ENCODE results near the gene RFX2.

GRCh38 chr19:5943623-5944022 is 166.7 kb downstream of the RFX2 start:
- TF ChIP-seq, protein P1, sequence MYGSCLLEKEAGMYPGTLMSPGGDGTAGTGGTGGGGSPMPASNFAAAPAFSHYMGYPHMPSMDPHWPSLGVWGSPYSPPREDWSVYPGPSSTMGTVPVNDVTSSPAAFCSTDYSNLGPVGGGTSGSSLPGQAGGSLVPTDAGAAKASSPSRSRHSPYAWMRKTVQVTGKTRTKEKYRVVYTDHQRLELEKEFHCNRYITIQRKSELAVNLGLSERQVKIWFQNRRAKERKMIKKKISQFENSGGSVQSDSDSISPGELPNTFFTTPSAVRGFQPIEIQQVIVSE (CRISPR knock-in tag; IDR thresholded peaks at IDR 0.05; ENCODE audit: borderline replicate concordance) = no peak
- TF ChIP-seq, protein P2, sequence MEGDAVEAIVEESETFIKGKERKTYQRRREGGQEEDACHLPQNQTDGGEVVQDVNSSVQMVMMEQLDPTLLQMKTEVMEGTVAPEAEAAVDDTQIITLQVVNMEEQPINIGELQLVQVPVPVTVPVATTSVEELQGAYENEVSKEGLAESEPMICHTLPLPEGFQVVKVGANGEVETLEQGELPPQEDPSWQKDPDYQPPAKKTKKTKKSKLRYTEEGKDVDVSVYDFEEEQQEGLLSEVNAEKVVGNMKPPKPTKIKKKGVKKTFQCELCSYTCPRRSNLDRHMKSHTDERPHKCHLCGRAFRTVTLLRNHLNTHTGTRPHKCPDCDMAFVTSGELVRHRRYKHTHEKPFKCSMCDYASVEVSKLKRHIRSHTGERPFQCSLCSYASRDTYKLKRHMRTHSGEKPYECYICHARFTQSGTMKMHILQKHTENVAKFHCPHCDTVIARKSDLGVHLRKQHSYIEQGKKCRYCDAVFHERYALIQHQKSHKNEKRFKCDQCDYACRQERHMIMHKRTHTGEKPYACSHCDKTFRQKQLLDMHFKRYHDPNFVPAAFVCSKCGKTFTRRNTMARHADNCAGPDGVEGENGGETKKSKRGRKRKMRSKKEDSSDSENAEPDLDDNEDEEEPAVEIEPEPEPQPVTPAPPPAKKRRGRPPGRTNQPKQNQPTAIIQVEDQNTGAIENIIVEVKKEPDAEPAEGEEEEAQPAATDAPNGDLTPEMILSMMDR (IDR thresholded peaks at IDR 0.05) = no peak
- no peak for TF ChIP-seq MAX (CRISPR knock-in tag; IDR thresholded peaks at IDR 0.05)

Measured in WTC11 (cell line).